Muscle of back (tissue), 11 donors: ENCODE results near the gene ZNF740. TPM values are rescaled to one million over a fixed set of nuclear protein-coding genes. Genes with fewer than 3 reads are reported as not detected.

Experiments
- DNase-seq, 3 donors: peaks; one replicate each; pipeline versions ENCODE4 v3.0.0 to v3.0.0-alpha.2; 2013
- polyA plus RNA-seq, 10 donors: library from polyadenylated mRNA; unstranded; fragments of 120-200 nt; gene quantifications; one replicate each; pipeline ENCODE4 v1.2.1, GENCODE V29; 2013; ENCODE audit not compliant: insufficient read length in 10 of 10

Gene ZNF740
- polyA plus RNA-seq, 10 donors: 25.0 to 36.7 (median 28.3) TPM

- DNase-seq: peak in 1 of 3 donors; percentile 64
Measured at GRCh38 chr12:53224061-53224896, 43.8 kb downstream of the ZNF740 start.

- DNase-seq: peak in 1 of 3 donors; percentile 48
Measured at GRCh38 chr12:53224897-53225634, 44.5 kb downstream of the ZNF740 start.

- DNase-seq: no peak
Measured at GRCh38 chr12:53225635-53226424, 45.3 kb downstream of the ZNF740 start.

GRCh38 chr12:53226815-53227214, 46.3 kb downstream of the ZNF740 start:
- DNase-seq: no peak

GRCh38 chr12:53227341-53227740, 46.8 kb downstream of the ZNF740 start:
- DNase-seq: no peak

- DNase-seq: no peak
Measured at GRCh38 chr12:53227836-53228235, 47.3 kb downstream of the ZNF740 start.

GRCh38 chr12:53229454-53229853, 48.9 kb downstream of the ZNF740 start:
- DNase-seq: no peak

GRCh38 chr12:53230108-53230845, 49.8 kb downstream of the ZNF740 start:
- no peak for DNase-seq

GRCh38 chr12:53231671-53231920, 51.1 kb downstream of the ZNF740 start:
- DNase-seq: peak in 1 of 3 donors; percentile 66

GRCh38 chr12:53231921-53232645, 51.6 kb downstream of the ZNF740 start, which contains the start of gene RARG:
Gene RARG, minus strand, starts transcription at chr12:53232209. Its CDS starts 4,664 bp downstream, at chr12:53227545.
- DNase-seq: peak in 2 of 3 donors; percentile 46 to 76

- peak in 1 of 3 donors; percentile 58 for DNase-seq
Measured at GRCh38 chr12:53232646-53233461, 52.3 kb downstream of the ZNF740 start.

GRCh38 chr12:53233671-53234121, 53.2 kb downstream of the ZNF740 start:
- no peak for DNase-seq

- peak in 1 of 3 donors; percentile 63 for DNase-seq
Measured at GRCh38 chr12:53234271-53234914, 53.9 kb downstream of the ZNF740 start.

- no peak for DNase-seq
Measured at GRCh38 chr12:53235164-53235563, 54.6 kb downstream of the ZNF740 start.

GRCh38 chr12:53235742-53236442, 55.4 kb downstream of the ZNF740 start:
- DNase-seq: no peak

- no peak for DNase-seq
Measured at GRCh38 chr12:53236443-53237111, 56.1 kb downstream of the ZNF740 start.

GRCh38 chr12:53239643-53240258, 59.2 kb downstream of the ZNF740 start:
- no peak for DNase-seq
